Measurements from ENCODE around the gene LCN6.

LCN6 gene

DNA sequence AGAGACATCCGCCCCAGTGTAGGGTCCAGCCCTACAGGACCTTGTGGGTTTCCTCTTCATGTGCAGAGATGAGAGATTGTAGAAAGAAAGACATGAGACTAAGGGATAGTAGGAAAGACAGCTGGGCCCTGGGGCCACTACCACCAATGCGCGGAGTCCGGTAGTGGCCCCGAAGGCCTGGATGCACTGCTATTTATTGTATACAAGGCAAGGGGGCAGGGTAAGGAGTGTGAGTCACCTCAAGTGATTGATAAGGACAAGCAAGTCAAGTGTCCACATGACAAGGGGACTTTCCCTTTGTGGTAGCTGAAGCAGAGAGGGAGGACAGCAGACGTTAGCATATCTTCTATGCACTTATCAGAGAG is 36.7 kb upstream of the LCN6 start:
- no peak for DNase-seq (ENCODE audit: low read depth, low spot score)
- no peaks in the 10 kb centered on the region for H3K9me3 ChIP-seq (ENCODE audit: low read depth, low read length)
- H3K9ac ChIP-seq (ENCODE audit: insufficient read length) = no peak overlapping the region
- no peak overlapping the region for H3K27ac ChIP-seq
- no peak overlapping the region for H3K4me3 ChIP-seq
- no peaks in the 10 kb centered on the region for H3K36me3 ChIP-seq (ENCODE audit: insufficient read depth, low read length)
- TF ChIP-seq POLR2AphosphoS5 (IDR thresholded peaks at IDR 0.05; ENCODE audit: borderline replicate concordance, low read depth, low read length) (no peak), FOXP2 (optimal IDR thresholded peaks at IDR 0.05; ENCODE audit: control extremely low read depth, extremely low read length, insufficient read depth) (no peak), EZH2 (IDR thresholded peaks at IDR 0.05) (no peak)

GRCh38 chr9:136784249-136784996 is 36.1 kb upstream of the LCN6 start:
- Histone ChIP-seq H3K36me3 (ENCODE audit: insufficient read depth, low read length) (no peaks in the 10 kb centered on the region), H3K9ac (ENCODE audit: insufficient read length) (no peak overlapping the region), H3K9me3 (ENCODE audit: low read depth, low read length) (no peaks in the 10 kb centered on the region), H3K4me3 (no peak overlapping the region), H3K27ac (no peak overlapping the region)
- no peak for DNase-seq (ENCODE audit: low read depth, low spot score)
- TF ChIP-seq FOXP2 (optimal IDR thresholded peaks at IDR 0.05; ENCODE audit: control extremely low read depth, extremely low read length, insufficient read depth) (no peak), EZH2 (IDR thresholded peaks at IDR 0.05) (no peak), POLR2AphosphoS5 (IDR thresholded peaks at IDR 0.05; ENCODE audit: borderline replicate concordance, low read depth, low read length) (no peak)

DNA sequence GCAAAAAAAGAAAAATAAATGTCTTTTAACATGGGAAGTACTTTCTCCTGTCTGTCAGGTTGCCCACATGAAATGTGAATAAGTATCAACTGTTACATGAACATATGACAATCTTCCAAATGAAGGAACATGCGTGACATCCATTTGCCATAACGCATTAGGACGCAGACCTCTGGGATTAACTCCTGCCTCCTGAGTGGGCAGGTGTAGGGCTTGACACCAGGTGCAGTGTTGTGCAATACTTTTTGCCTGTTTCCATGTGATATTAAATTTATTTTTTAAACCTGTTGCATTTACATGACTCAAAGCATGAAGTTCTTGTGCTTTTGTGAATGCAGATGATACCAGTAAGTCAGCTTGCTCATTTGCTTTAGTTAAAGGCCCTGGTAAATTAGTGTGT is 34.1 kb upstream of the LCN6 start:
- H3K9me3 ChIP-seq (ENCODE audit: low read depth, low read length) = no peaks in the 10 kb centered on the region

GRCh38 chr9:136779808-136780207 is 31.5 kb upstream of the LCN6 start:
- no peak for DNase-seq (ENCODE audit: low read depth, low spot score)
- Histone ChIP-seq H3K9ac (ENCODE audit: insufficient read length) (no peak overlapping the region), H3K27ac (no peak overlapping the region), H3K4me3 (no peak overlapping the region), H3K36me3 (ENCODE audit: insufficient read depth, low read length) (no peaks in the 10 kb centered on the region), H3K9me3 (ENCODE audit: low read depth, low read length) (no peaks in the 10 kb centered on the region)
- TF ChIP-seq POLR2AphosphoS5 (IDR thresholded peaks at IDR 0.05; ENCODE audit: borderline replicate concordance, low read depth, low read length) = no peak
- no peak for TF ChIP-seq EZH2 (IDR thresholded peaks at IDR 0.05)
- no peak for TF ChIP-seq FOXP2 (optimal IDR thresholded peaks at IDR 0.05; ENCODE audit: control extremely low read depth, extremely low read length, insufficient read depth)

More for the DNA sequence above, 34.1 kb upstream of the LCN6 start:
- no peak overlapping the region for H3K27ac ChIP-seq
- no peak for TF ChIP-seq FOXP2 (optimal IDR thresholded peaks at IDR 0.05; ENCODE audit: control extremely low read depth, extremely low read length, insufficient read depth)
- no peak for TF ChIP-seq EZH2 (IDR thresholded peaks at IDR 0.05)
- TF ChIP-seq POLR2AphosphoS5 (IDR thresholded peaks at IDR 0.05; ENCODE audit: borderline replicate concordance, low read depth, low read length) = no peak
- no peak overlapping the region for H3K4me3 ChIP-seq
- no peak for DNase-seq (ENCODE audit: low read depth, low spot score)
- H3K9ac ChIP-seq (ENCODE audit: insufficient read length) = no peak overlapping the region
- no peaks in the 10 kb centered on the region for H3K36me3 ChIP-seq (ENCODE audit: insufficient read depth, low read length)

- H3K27ac ChIP-seq = no peak overlapping the region
- no peaks in the 10 kb centered on the region for H3K9me3 ChIP-seq (ENCODE audit: low read depth, low read length)
- no peak for TF ChIP-seq POLR2AphosphoS5 (IDR thresholded peaks at IDR 0.05; ENCODE audit: borderline replicate concordance, low read depth, low read length)
- TF ChIP-seq EZH2 (IDR thresholded peaks at IDR 0.05) = no peak
- TF ChIP-seq FOXP2 (optimal IDR thresholded peaks at IDR 0.05; ENCODE audit: control extremely low read depth, extremely low read length, insufficient read depth) = no peak
- H3K9ac ChIP-seq (ENCODE audit: insufficient read length) = no peak overlapping the region
- DNase-seq (ENCODE audit: low read depth, low spot score) = no peak
- no peak overlapping the region for H3K4me3 ChIP-seq
- H3K36me3 ChIP-seq (ENCODE audit: insufficient read depth, low read length) = no peaks in the 10 kb centered on the region
Observed at GRCh38 chr9:136777359-136777758, 29.0 kb upstream of the LCN6 start.

DNA sequence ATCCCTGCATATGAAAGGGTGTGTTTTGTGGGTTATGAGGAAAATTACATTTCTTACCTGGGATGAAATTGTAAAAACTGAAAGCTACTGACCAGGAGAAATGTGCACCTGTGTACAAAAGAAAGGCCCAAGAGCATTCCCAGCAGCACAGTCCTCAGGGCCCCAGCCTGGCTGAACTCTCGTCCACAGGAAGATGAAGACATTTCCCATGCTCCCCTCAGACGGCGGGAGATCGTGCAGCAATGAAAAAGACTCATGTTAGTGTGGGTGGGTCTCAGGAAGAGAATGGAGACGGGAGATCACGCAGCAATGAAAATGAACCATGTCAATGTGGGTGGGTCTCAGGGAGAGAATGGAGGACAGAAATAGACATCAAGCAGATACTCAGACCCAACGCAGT is 28.6 kb upstream of the LCN6 start:
- no peak for TF ChIP-seq EZH2 (IDR thresholded peaks at IDR 0.05)
- TF ChIP-seq POLR2AphosphoS5 (IDR thresholded peaks at IDR 0.05; ENCODE audit: borderline replicate concordance, low read depth, low read length) = no peak
- TF ChIP-seq FOXP2 (optimal IDR thresholded peaks at IDR 0.05; ENCODE audit: control extremely low read depth, extremely low read length, insufficient read depth) = no peak
- Histone ChIP-seq H3K36me3 (ENCODE audit: insufficient read depth, low read length) (no peaks in the 10 kb centered on the region), H3K9me3 (ENCODE audit: low read depth, low read length) (no peaks in the 10 kb centered on the region), H3K4me3 (no peak overlapping the region), H3K9ac (ENCODE audit: insufficient read length) (no peak overlapping the region), H3K27ac (no peak overlapping the region)
- DNase-seq (ENCODE audit: low read depth, low spot score) = no peak

DNA sequence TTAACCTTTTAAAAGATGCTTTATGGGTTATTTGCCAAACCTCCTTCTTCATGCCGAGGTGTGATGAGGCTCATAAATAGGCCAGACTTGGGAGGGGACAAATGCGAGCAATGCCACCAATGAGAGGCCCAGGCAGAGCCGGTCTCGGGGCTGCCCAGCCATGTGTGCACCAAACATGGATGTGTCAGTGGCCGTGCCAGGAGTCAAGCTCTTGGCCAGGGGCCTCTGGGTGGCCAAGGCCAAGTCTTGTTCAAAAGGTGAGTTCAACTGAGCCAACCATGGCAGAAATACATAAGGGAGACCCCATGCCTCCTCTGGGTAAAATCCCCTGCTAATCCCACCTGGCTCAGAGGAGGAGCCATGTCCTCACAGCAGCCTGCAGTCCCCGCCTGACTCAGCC is 26.9 kb upstream of the LCN6 start:
- H3K9ac ChIP-seq (ENCODE audit: insufficient read length) = no peak overlapping the region
- H3K27ac ChIP-seq = no peak overlapping the region
- DNase-seq (ENCODE audit: low read depth, low spot score) = no peak
- H3K4me3 ChIP-seq = no peak overlapping the region
- no peaks in the 10 kb centered on the region for H3K9me3 ChIP-seq (ENCODE audit: low read depth, low read length)
- TF ChIP-seq POLR2AphosphoS5 (IDR thresholded peaks at IDR 0.05; ENCODE audit: borderline replicate concordance, low read depth, low read length) (no peak), EZH2 (IDR thresholded peaks at IDR 0.05) (no peak), FOXP2 (optimal IDR thresholded peaks at IDR 0.05; ENCODE audit: control extremely low read depth, extremely low read length, insufficient read depth) (no peak)
- H3K36me3 ChIP-seq (ENCODE audit: insufficient read depth, low read length) = no peaks in the 10 kb centered on the region

DNA sequence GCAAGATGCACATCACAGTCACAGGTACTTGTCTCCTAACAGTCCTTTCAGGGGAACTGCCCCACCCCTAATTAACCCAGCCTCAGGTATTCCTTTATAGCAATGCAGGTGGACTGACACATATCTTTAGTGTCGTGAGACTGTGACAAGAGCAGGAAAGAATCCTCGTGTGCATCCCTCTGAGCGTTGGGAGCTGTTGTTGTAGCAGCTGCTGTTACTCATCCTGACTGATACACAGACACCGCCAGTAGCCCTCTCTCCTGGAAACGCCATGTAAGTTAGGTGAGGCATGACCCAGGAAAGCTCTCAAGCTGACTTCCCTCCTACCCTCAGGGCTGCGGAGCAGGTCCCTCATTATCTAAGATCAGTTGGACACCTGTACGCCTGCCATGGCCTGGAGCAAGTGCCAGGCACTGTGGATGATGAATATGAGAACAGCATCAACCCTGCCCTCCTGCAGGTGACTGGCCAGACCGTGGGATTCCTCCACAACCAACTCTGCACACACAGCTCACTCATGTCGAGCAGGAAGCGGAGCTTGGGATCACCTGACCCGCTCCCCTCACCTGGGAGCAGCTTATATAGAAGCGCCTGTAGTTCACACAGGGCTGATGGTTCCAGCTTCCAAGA is 26.2 kb upstream of the LCN6 start:
- no peak for DNase-seq (ENCODE audit: low read depth, low spot score)

More for the DNA sequence above, 26.2 kb upstream of the LCN6 start:
- Histone ChIP-seq H3K27ac (no peak overlapping the region), H3K4me3 (no peak overlapping the region), H3K36me3 (ENCODE audit: insufficient read depth, low read length) (no peaks in the 10 kb centered on the region), H3K9me3 (ENCODE audit: low read depth, low read length) (no peaks in the 10 kb centered on the region), H3K9ac (ENCODE audit: insufficient read length) (no peak overlapping the region)
- no peak for TF ChIP-seq FOXP2 (optimal IDR thresholded peaks at IDR 0.05; ENCODE audit: control extremely low read depth, extremely low read length, insufficient read depth)
- TF ChIP-seq POLR2AphosphoS5 (IDR thresholded peaks at IDR 0.05; ENCODE audit: borderline replicate concordance, low read depth, low read length) = no peak
- no peak for TF ChIP-seq EZH2 (IDR thresholded peaks at IDR 0.05)
